Measurements from ENCODE around the gene PHF5A. TPM values are rescaled to one million over a fixed set of nuclear protein-coding genes. Genes with fewer than 3 reads are reported as not detected.

The PHF5A gene
- total and polyA plus RNA-seq, 2 of the 8 experiments (the other 6 are each of a cell fraction or from before 2014, with no cell fraction given) = 119 to 135 TPM

- Histone ChIP-seq H2BK15ac (ENCODE audit: low read length) (no peak overlapping the region), H3K27me3 (replicated peaks in 1 of 4; ENCODE audit: control insufficient read depth in 3 of 4, extremely low read depth in 1 of 4, insufficient read depth in 3 of 4, low read length in 3 of 4) (no peaks in the 10 kb centered on the region), H2AK5ac (ENCODE audit: low read depth, low read length) (no peak overlapping the region), H2BK12ac (ENCODE audit: low read depth, low read length) (no peak overlapping the region), H3K14ac (ENCODE audit: insufficient read length) (no peak overlapping the region), H4K5ac (ENCODE audit: insufficient read length, low read depth, low read length) (no peak overlapping the region), H3K9me3 (ENCODE audit: insufficient read depth in 2 of 2, low read depth in 1 of 2, low read length in 1 of 2) (no peaks in the 10 kb centered on the region), H4K91ac (replicated peaks; ENCODE audit: insufficient read length, low read length) (no peak overlapping the region), H3K79me2 (ENCODE audit: control insufficient read depth in 1 of 2, insufficient read depth in 2 of 2, low read length in 2 of 2) (no peaks in the 10 kb centered on the region; a peak in 1 of 4 replicates), H3K4me3 (ENCODE audit: extremely low read depth in 1 of 4, insufficient read depth in 2 of 4, low read depth in 3 of 4, low read length in 4 of 4) (no peak overlapping the region), H3K4me2 (ENCODE audit: insufficient read depth in 1 of 2, low read depth in 2 of 2, low read length in 2 of 2) (no peak overlapping the region), H3K9ac (replicated peaks in 1 of 4; ENCODE audit: extremely low read depth in 1 of 4, low read depth in 3 of 4, low read length in 3 of 4) (no peak overlapping the region), H3K4me1 (replicated peaks in 1 of 4; ENCODE audit: control insufficient read depth in 3 of 4, insufficient read depth in 4 of 4, low read length in 3 of 4) (no peaks in the 10 kb centered on the region; a peak in 1 of 7 replicates), H3K56ac (replicated peaks; ENCODE audit: insufficient read length, low read depth, low read length) (no peak overlapping the region), H3K36me3 (ENCODE audit: control insufficient read depth in 2 of 4, insufficient read depth in 4 of 4, low read length in 3 of 4) (peaks cover 3 to 14% (median 3%) of the 10 kb centered on the region in 4 experiments; a peak in 4 of 8 replicates), H3K4ac (replicated peaks; ENCODE audit: insufficient read length, low read depth, low read length) (no peak overlapping the region), H4K8ac (ENCODE audit: extremely low read depth, insufficient read depth, low read length) (no peak overlapping the region), H3K79me1 (ENCODE audit: low read depth, low read length) (peaks cover 8% of the 10 kb centered on the region), H2BK120ac (replicated peaks; ENCODE audit: low read depth, low read length) (no peak overlapping the region), H3K23ac (ENCODE audit: insufficient read length) (no peak overlapping the region), H3K27ac (ENCODE audit: low read depth, low read length) (no peak overlapping the region), H3K23me2 (ENCODE audit: low read depth, low read length) (no peaks in the 10 kb centered on the region), H2BK20ac (ENCODE audit: low read length) (no peak overlapping the region), H2BK5ac (ENCODE audit: low read depth, low read length) (no peak overlapping the region), H3K18ac (ENCODE audit: extremely low read depth, low read length) (no peak overlapping the region), H4K20me1 (replicated peaks in 1 of 2; ENCODE audit: control insufficient read depth in 1 of 2, insufficient read depth in 2 of 2, low read length in 2 of 2) (peaks cover 4 to 6% of the 10 kb centered on the region in 2 experiments), H2AFZ (ENCODE audit: low read length) (no peak overlapping the region)
- DNase-seq (ENCODE audit: low read depth in 1 of 2, low spot score in 2 of 2) = no peak
- WGBS, 2 experiments (ENCODE audit: extremely low coverage in 1 of 2, insufficient coverage in 1 of 2, insufficient read length in 1 of 2, insufficient replicate concordance in 2 of 2, low coverage in 1 of 2, low lambda C conversion rate in 2 of 2, missing lambda C conversion rate in 1 of 2) = 97% methylated on average over 5 of the region's 8 CpGs; no CpG with 5 or more reads in 1 of the 2 experiments
- FAIRE-seq = no peak
- ChIA-PET POLR2A (ENCODE audit: partially characterized antibody) (interaction anchor here (0.6 to 2.9 kb wide), 4 partner anchors 16 to 145 kb away, joined by 3 to 21 read pairs (median 4); partner anchors contain the start of gene TOB2), CTCF (ENCODE audit: partially characterized antibody) (interaction anchor here (0.9 kb wide), 1 partner anchor 99 kb away, joined by 3 read pairs; no protein-coding TSS in a partner anchor)
- no peak for TF ChIP-seq SIRT6 (IDR thresholded peaks at IDR 0.05; ENCODE audit: low read length)
- TF ChIP-seq, protein P1, sequence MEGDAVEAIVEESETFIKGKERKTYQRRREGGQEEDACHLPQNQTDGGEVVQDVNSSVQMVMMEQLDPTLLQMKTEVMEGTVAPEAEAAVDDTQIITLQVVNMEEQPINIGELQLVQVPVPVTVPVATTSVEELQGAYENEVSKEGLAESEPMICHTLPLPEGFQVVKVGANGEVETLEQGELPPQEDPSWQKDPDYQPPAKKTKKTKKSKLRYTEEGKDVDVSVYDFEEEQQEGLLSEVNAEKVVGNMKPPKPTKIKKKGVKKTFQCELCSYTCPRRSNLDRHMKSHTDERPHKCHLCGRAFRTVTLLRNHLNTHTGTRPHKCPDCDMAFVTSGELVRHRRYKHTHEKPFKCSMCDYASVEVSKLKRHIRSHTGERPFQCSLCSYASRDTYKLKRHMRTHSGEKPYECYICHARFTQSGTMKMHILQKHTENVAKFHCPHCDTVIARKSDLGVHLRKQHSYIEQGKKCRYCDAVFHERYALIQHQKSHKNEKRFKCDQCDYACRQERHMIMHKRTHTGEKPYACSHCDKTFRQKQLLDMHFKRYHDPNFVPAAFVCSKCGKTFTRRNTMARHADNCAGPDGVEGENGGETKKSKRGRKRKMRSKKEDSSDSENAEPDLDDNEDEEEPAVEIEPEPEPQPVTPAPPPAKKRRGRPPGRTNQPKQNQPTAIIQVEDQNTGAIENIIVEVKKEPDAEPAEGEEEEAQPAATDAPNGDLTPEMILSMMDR (IDR thresholded peaks at IDR 0.05; ENCODE audit: control extremely low read depth in 1 of 3, insufficient read depth in 1 of 3, low read depth in 1 of 3, low read length in 3 of 3) = no peak
- TF ChIP-seq, protein P2, sequence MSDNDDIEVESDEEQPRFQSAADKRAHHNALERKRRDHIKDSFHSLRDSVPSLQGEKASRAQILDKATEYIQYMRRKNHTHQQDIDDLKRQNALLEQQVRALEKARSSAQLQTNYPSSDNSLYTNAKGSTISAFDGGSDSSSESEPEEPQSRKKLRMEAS (IDR thresholded peaks at IDR 0.05) = no peak
Observed at GRCh38 chr22:41429951-41430332, 38.5 kb downstream of the PHF5A start.

Data from H1 (cell line).